Putamen (tissue), 1 donor: ENCODE data around the gene FBP1.

Experiments
- DNase-seq: peaks from one replicate; pipeline ENCODE4 v3.0.0-alpha.2; 2016; ENCODE audit warnings: low spot score

Gene FBP1

GRCh38 chr9:94656200-94656599 lies 16.9 kb upstream of the FBP1 start:
- no peak for DNase-seq

GRCh38 chr9:94655739-94656138 lies 16.4 kb upstream of the FBP1 start:
- DNase-seq = no peak

GRCh38 chr9:94654165-94654894 lies 15.0 kb upstream of the FBP1 start:
- no peak for DNase-seq

- DNase-seq = no peak
Observed at GRCh38 chr9:94650949-94651348, 11.6 kb upstream of the FBP1 start.

GRCh38 chr9:94649100-94649819 lies 9.9 kb upstream of the FBP1 start:
- DNase-seq = no peak

GRCh38 chr9:94648185-94648584 lies 8.9 kb upstream of the FBP1 start:
- no peak for DNase-seq

- DNase-seq = no peak
Observed at GRCh38 chr9:94645901-94646300, 6.6 kb upstream of the FBP1 start.

- no peak for DNase-seq
Observed at GRCh38 chr9:94644543-94644942, 5.2 kb upstream of the FBP1 start.

GRCh38 chr9:94643741-94644140 lies 4.4 kb upstream of the FBP1 start:
- DNase-seq = no peak

GRCh38 chr9:94643176-94643575 lies 3.9 kb upstream of the FBP1 start:
- DNase-seq = no peak

- no peak for DNase-seq
Observed at GRCh38 chr9:94642501-94642900, 3.2 kb upstream of the FBP1 start.

- no peak for DNase-seq
Observed at GRCh38 chr9:94639999-94640376, 670 bp upstream of the FBP1 start.

GRCh38 chr9:94638335-94639060 lies 820 bp downstream of the FBP1 start:
- no peak for DNase-seq

GRCh38 chr9:94632737-94633136 lies 6.6 kb downstream of the FBP1 start:
- DNase-seq = no peak

- DNase-seq = no peak
Observed at GRCh38 chr9:94631599-94631998, 7.7 kb downstream of the FBP1 start.

- DNase-seq = no peak
Observed at GRCh38 chr9:94630833-94631232, 8.5 kb downstream of the FBP1 start.

GRCh38 chr9:94630281-94630680 lies 9.0 kb downstream of the FBP1 start:
- no peak for DNase-seq

GRCh38 chr9:94627287-94627686 lies 12.0 kb downstream of the FBP1 start:
- no peak for DNase-seq

GRCh38 chr9:94625835-94626234 lies 13.5 kb downstream of the FBP1 start:
- DNase-seq = no peak

GRCh38 chr9:94624629-94625028 lies 14.7 kb downstream of the FBP1 start:
- no peak for DNase-seq

GRCh38 chr9:94623253-94623652 lies 16.1 kb downstream of the FBP1 start:
- DNase-seq = no peak

GRCh38 chr9:94622087-94622800 lies 17.1 kb downstream of the FBP1 start:
- no peak for DNase-seq
